Common myeloid progenitor, CD34-positive (primary cell): ENCODE measurements around the gene EAF1. TPM values are rescaled to one million over a fixed set of nuclear protein-coding genes. Genes with fewer than 3 reads are reported as not detected.

ENCODE experiments used
- CTCF ChIA-PET: fragments of 350-600 bp; sonication (Branson Sonifier 250); formaldehyde crosslinking; loops from one replicate; lab custom pipeline; 2021; ENCODE audit warnings: antibody characterized with exemption; lab: Charles Lee
- POLR2A ChIA-PET: fragments of 350-600 bp; sonication (Branson Sonifier 250); formaldehyde crosslinking; loops from one replicate; lab custom pipeline; 2021; ENCODE audit warnings: antibody characterized with exemption; lab: Charles Lee
- DNase-seq, 3 donors: peaks; one replicate each; pipeline versions ENCODE4 v3.0.0 to v3.0.0-alpha.2; 2013
- H3K27ac ChIP-seq, 2 experiments: 1 replicate in 1 of 2; 2 replicates in 1 of 2; pipeline ENCODE4 v1.7.0; 2013; ENCODE audit warnings: inconsistent platforms in 2 of 2, low read length in 2 of 2, mild to moderate bottlenecking in 2 of 2, low read depth in 1 of 2, moderate library complexity in 1 of 2; ENCODE audit not compliant: severe bottlenecking in 2 of 2, insufficient read depth in 1 of 2, poor library complexity in 1 of 2
- H3K27me3 ChIP-seq, 5 experiments: replicated peaks in 2 of 5; 1 replicate in 3 of 5; 2 replicates in 2 of 5; pipeline versions ENCODE4 v1.6.1 to v1.7.0; 2013; ENCODE audit warnings: low read length in 4 of 5, mild to moderate bottlenecking in 2 of 5, moderate library complexity in 2 of 5, inconsistent platforms in 1 of 5; ENCODE audit not compliant: insufficient read depth in 5 of 5, control insufficient read depth in 4 of 5
- H3K36me3 ChIP-seq, 4 experiments: 1 replicate in 2 of 4; 2 replicates in 2 of 4; pipeline versions ENCODE4 v1.6.1 to v1.7.0; 2013; ENCODE audit warnings: low read length in 3 of 4, control low read depth in 1 of 4, mild to moderate bottlenecking in 1 of 4; ENCODE audit not compliant: control insufficient read depth in 4 of 4, insufficient read depth in 4 of 4
- H3K4me1 ChIP-seq, 4 experiments: 1 replicate in 3 of 4; 2 replicates in 1 of 4; pipeline versions ENCODE4 v1.6.1 to v1.7.1; 2013; ENCODE audit warnings: low read length in 3 of 4, mild to moderate bottlenecking in 3 of 4, control low read depth in 1 of 4, inconsistent platforms in 1 of 4, moderate library complexity in 1 of 4; ENCODE audit not compliant: control insufficient read depth in 4 of 4, insufficient read depth in 4 of 4; ENCODE audit errors: control extremely low read depth in 1 of 4
- H3K4me3 ChIP-seq, 7 experiments: 1 replicate in 4 of 7; 2 replicates in 3 of 7; pipeline versions ENCODE4 v1.5.1 to v1.7.0; 2013; ENCODE audit warnings: mild to moderate bottlenecking in 7 of 7, low read length in 6 of 7, moderate library complexity in 6 of 7, inconsistent platforms in 2 of 7, low read depth in 2 of 7, control low read depth in 1 of 7; ENCODE audit not compliant: insufficient read depth in 4 of 7, control insufficient read depth in 1 of 7; ENCODE audit errors: extremely low read depth in 1 of 7
- H3K9me3 ChIP-seq, 5 experiments: 1 replicate in 4 of 5; 2 replicates in 1 of 5; pipeline versions ENCODE4 v1.6.1 to v1.7.1; 2013; ENCODE audit warnings: low read length in 4 of 5, mild to moderate bottlenecking in 2 of 5, inconsistent platforms in 1 of 5, low read depth in 1 of 5, moderate library complexity in 1 of 5; ENCODE audit not compliant: control insufficient read depth in 4 of 5, insufficient read depth in 2 of 5; ENCODE audit errors: control extremely low read depth in 1 of 5
- WGBS: methylation state at CpG from one replicate; pipeline ENCODE4 v1.1.5; 2013; ENCODE audit not compliant: insufficient coverage; 5-methylcytosine and 5-hydroxymethylcytosine counted together
- polyA plus RNA-seq: library from polyadenylated mRNA; unstranded; fragments of 120-200 nt; gene quantifications from one replicate; pipeline ENCODE4 v1.2.1, GENCODE V29; 2013

Gene EAF1
- polyA plus RNA-seq = 16.8 TPM

GRCh38 chr3:15427182-15427880, at the start of gene EAF1, which contains the start of gene METTL6:
Gene EAF1, plus strand, starts transcription at chr3:15427598. Its CDS starts 182 bp downstream, at chr3:15427780.
Gene METTL6, minus strand, starts transcription at chr3:15427544. Its CDS starts 1,033 bp downstream, at chr3:15426511.
- 0% methylated on average over 49 of the region's 52 CpGs for WGBS
- H3K27me3 ChIP-seq = no peaks in the 10 kb centered on the region
- POLR2A ChIA-PET = interaction anchor here (0.6 kb wide), 1 partner anchor 14 kb away, joined by 3 read pairs; no protein-coding TSS in a partner anchor
- H3K27ac ChIP-seq = peak within 1 kb of the TSS; percentile 82 to 91
- CTCF ChIA-PET = interaction anchor here (0.9 to 3.3 kb wide), 6 partner anchors 20 to 142 kb away, joined by 3 to 10 read pairs (median 4); no protein-coding TSS in a partner anchor
- H3K4me1 ChIP-seq = peaks cover 16 to 30% (median 21%) of the 10 kb centered on the region in 4 experiments
- peak within 1 kb of the TSS; percentile 82 to 98 (median 92) for H3K4me3 ChIP-seq
- DNase-seq = peak; percentile 84 to 85 (median 85)
- no peaks in the 10 kb centered on the region for H3K9me3 ChIP-seq
- H3K36me3 ChIP-seq = peaks cover 4 to 40% (median 26%) of the 10 kb centered on the region in 4 experiments

- POLR2A ChIA-PET = interaction anchor here (1.0 kb wide), 1 partner anchor 23 kb away, joined by 3 read pairs; no protein-coding TSS in a partner anchor
- H3K9me3 ChIP-seq = no peaks in the 10 kb centered on the region
- H3K27me3 ChIP-seq = no peaks in the 10 kb centered on the region
- peak overlapping the region in 1 of 2 experiments; percentile 75 for H3K27ac ChIP-seq
- 4% methylated on average over 11 of the region's 16 CpGs for WGBS
- DNase-seq = peak; percentile 95 to 97 (median 96)
- peaks cover 0 to 7% (median 2%) of the 10 kb centered on the region in 4 experiments for H3K4me1 ChIP-seq
- H3K36me3 ChIP-seq = no peaks in the 10 kb centered on the region
- CTCF ChIA-PET = interaction anchor here (1.0 to 6.7 kb wide), 9 partner anchors 11 to 175 kb away, joined by 3 to 135 read pairs (median 5); partner anchors contain the start of gene SH3BP5
- peak overlapping the region in 1 of 7 experiments; percentile 34 for H3K4me3 ChIP-seq
These were observed 49.2 kb upstream of the EAF1 start for GRCh38 chr3:15377961-15378791.

- POLR2A ChIA-PET = interaction anchor here (0.5 kb wide), 1 partner anchor 109 kb away, joined by 3 read pairs; no protein-coding TSS in a partner anchor
- H3K27ac ChIP-seq = no peak overlapping the region
- CTCF ChIA-PET = interaction anchor here (0.9 to 6.7 kb wide), 4 partner anchors 9 to 114 kb away, joined by 3 to 135 read pairs (median 3); no protein-coding TSS in a partner anchor
These were observed 46.2 kb upstream of the EAF1 start for GRCh38 chr3:15380980-15381890.

GRCh38 chr3:15382405-15382923, 44.9 kb upstream of the EAF1 start:
- Histone ChIP-seq H3K36me3 (no peaks in the 10 kb centered on the region), H3K27ac (no peak overlapping the region), H3K27me3 (no peaks in the 10 kb centered on the region), H3K4me3 (no peak overlapping the region), H3K9me3 (peaks cover 0 to 12% (median 7%) of the 10 kb centered on the region in 5 experiments), H3K4me1 (peaks cover 0 to 10% (median 2%) of the 10 kb centered on the region in 4 experiments)
- ChIA-PET POLR2A (no interaction called here), CTCF (interaction anchor here (6.7 kb wide), 1 partner anchor 115 kb away, joined by 135 read pairs; no protein-coding TSS in a partner anchor)
- no CpG with 5 or more reads among the region's 3 CpGs for WGBS
- peak in 1 of 3 donors; percentile 11 for DNase-seq

More at GRCh38 chr3:15380980-15381890, 46.2 kb upstream of the EAF1 start:
- Histone ChIP-seq H3K27me3 (no peaks in the 10 kb centered on the region), H3K36me3 (no peaks in the 10 kb centered on the region), H3K4me3 (no peak overlapping the region), H3K9me3 (peaks cover 0 to 6% (median 3%) of the 10 kb centered on the region in 5 experiments), H3K4me1 (peaks cover 0 to 10% (median 2%) of the 10 kb centered on the region in 4 experiments)
- 89% methylated on average over 2 of the region's 6 CpGs for WGBS
- no peak for DNase-seq

- peaks cover 0 to 12% (median 7%) of the 10 kb centered on the region in 5 experiments for H3K9me3 ChIP-seq
- H3K36me3 ChIP-seq = no peaks in the 10 kb centered on the region
- CTCF ChIA-PET = interaction anchor here (1.0 to 3.5 kb wide), 3 partner anchors 20 to 116 kb away, joined by 3 to 17 read pairs (median 16); no protein-coding TSS in a partner anchor
- WGBS = 94% methylated on average over 2 of the region's 4 CpGs
- peaks cover 0 to 6% (median 0%) of the 10 kb centered on the region in 4 experiments for H3K4me1 ChIP-seq
- no peak for DNase-seq
- H3K27me3 ChIP-seq = no peaks in the 10 kb centered on the region
- H3K4me3 ChIP-seq = no peak overlapping the region
- POLR2A ChIA-PET = no interaction called here
- no peak overlapping the region for H3K27ac ChIP-seq
These were observed 42.7 kb upstream of the EAF1 start for GRCh38 chr3:15384510-15385237.
